ENCODE data around the gene PTER. TPM values are rescaled to one million over a fixed set of nuclear protein-coding genes. Genes with fewer than 3 reads are reported as not detected.

The PTER gene
- total and polyA plus RNA-seq, 9 of the 15 experiments (the other 6 are each of a cell fraction or from before 2014, with no cell fraction given) = 15.5 to 42.1 (median 28.6) TPM

GRCh38 chr10:16519908-16520861 is 83.4 kb downstream of the PTER start:
- in situ Hi-C loops (cut with MboI) = no loop called here
- 0 out of 2 replicates have a peak, but pooled peaks cover 2% of the 10 kb centered on the region for H3K9me3 ChIP-seq (replicated peaks; ENCODE audit: control insufficient read depth, insufficient read depth, low read depth, low read length)
- H3K4me1 ChIP-seq (replicated peaks in 1 of 2; ENCODE audit: control insufficient read depth in 2 of 2, insufficient read depth in 2 of 2, low read length in 2 of 2) = no peaks in the 10 kb centered on the region
- intact Hi-C loops (cut with micrococcal nuclease) = no loop called here
- no peak overlapping the region for H2AFZ ChIP-seq (ENCODE audit: low read depth, low read length)
- no peak overlapping the region for H3K4me3 ChIP-seq
- ChIA-PET CTCF (ENCODE audit: low intra/inter-chr PET ratio) (no interaction called here), POLR2A (no interaction called here)
- TF ChIP-seq ZBTB7A (IDR thresholded peaks at IDR 0.05; ENCODE audit: borderline replicate concordance, control insufficient read depth, low read depth, low read length) (no peak), RBM22 (IDR thresholded peaks at IDR 0.05; ENCODE audit: low read depth, low read length, poor library complexity, severe bottlenecking) (no peak), BRCA1 (IDR thresholded peaks at IDR 0.05) (no peak), BRCA1 (CRISPR knock-in tag; IDR thresholded peaks at IDR 0.05) (no peak), POLR2G (IDR thresholded peaks at IDR 0.05; ENCODE audit: low read depth, low read length) (0 out of 2 replicates have a peak, but pooled peaks have one; percentile 13), EWSR1 (IDR thresholded peaks at IDR 0.05; ENCODE audit: borderline replicate concordance, low read depth, partially characterized antibody) (no peak), SMAD3 (CRISPR knock-in tag; conservative IDR thresholded peaks at IDR 0.05) (no peak), KDM4B (IDR thresholded peaks at IDR 0.05; ENCODE audit: borderline replicate concordance in 2 of 2, low read depth in 1 of 2) (no peak)
- H3K9me1 ChIP-seq (ENCODE audit: control insufficient read depth, insufficient read depth, low read length) = no peaks in the 10 kb centered on the region
- no peak overlapping the region for H3K27ac ChIP-seq (ENCODE audit: extremely low read depth, low read depth, low read length)
- DNase-seq (ENCODE audit: extremely low read depth in 1 of 4, low spot score in 3 of 4) (no peak), ATAC-seq (no peak), FAIRE-seq (no peak)
- H3K36me3 ChIP-seq (ENCODE audit: control insufficient read depth, insufficient read depth, low read length) = no peaks in the 10 kb centered on the region
- WGBS (ENCODE audit: insufficient coverage, low coverage, missing lambda C conversion rate) = 97% methylated on average over 20 of the region's 104 CpGs
- BruUV-seq (replicated peaks) = no TSS peak
- no peak overlapping the region for H3K4me2 ChIP-seq (ENCODE audit: insufficient read depth, low read length)
- no peaks in the 10 kb centered on the region for H4K20me1 ChIP-seq (replicated peaks; ENCODE audit: control insufficient read depth, insufficient read depth, low read length)
- no peak overlapping the region for H3K9ac ChIP-seq (ENCODE audit: insufficient read depth in 1 of 2, low read depth in 2 of 2, low read length in 2 of 2)
- H3K79me2 ChIP-seq (ENCODE audit: control insufficient read depth, insufficient read depth, low read length) = no peaks in the 10 kb centered on the region
- H3K27me3 ChIP-seq (ENCODE audit: control insufficient read depth in 2 of 2, insufficient read depth in 2 of 2, low read length in 2 of 2) = no peaks in the 10 kb centered on the region

All from K562 (cell line).